Measurements from ENCODE around the gene DYRK3. TPM values are rescaled to one million over a fixed set of nuclear protein-coding genes. Genes with fewer than 3 reads are reported as not detected.
A peak's percentile ranks its signal among the peaks of the same experiment; 100 is the strongest.

The DYRK3 gene
- total and polyA plus RNA-seq, 9 of the 15 experiments (the other 6 are each of a cell fraction or from before 2014, with no cell fraction given) = 4.5 to 33.7 (median 25.7) TPM

GRCh38 chr1:206672011-206672688 is 36.8 kb downstream of the DYRK3 start (continued):
- TF ChIP-seq, protein P1, sequence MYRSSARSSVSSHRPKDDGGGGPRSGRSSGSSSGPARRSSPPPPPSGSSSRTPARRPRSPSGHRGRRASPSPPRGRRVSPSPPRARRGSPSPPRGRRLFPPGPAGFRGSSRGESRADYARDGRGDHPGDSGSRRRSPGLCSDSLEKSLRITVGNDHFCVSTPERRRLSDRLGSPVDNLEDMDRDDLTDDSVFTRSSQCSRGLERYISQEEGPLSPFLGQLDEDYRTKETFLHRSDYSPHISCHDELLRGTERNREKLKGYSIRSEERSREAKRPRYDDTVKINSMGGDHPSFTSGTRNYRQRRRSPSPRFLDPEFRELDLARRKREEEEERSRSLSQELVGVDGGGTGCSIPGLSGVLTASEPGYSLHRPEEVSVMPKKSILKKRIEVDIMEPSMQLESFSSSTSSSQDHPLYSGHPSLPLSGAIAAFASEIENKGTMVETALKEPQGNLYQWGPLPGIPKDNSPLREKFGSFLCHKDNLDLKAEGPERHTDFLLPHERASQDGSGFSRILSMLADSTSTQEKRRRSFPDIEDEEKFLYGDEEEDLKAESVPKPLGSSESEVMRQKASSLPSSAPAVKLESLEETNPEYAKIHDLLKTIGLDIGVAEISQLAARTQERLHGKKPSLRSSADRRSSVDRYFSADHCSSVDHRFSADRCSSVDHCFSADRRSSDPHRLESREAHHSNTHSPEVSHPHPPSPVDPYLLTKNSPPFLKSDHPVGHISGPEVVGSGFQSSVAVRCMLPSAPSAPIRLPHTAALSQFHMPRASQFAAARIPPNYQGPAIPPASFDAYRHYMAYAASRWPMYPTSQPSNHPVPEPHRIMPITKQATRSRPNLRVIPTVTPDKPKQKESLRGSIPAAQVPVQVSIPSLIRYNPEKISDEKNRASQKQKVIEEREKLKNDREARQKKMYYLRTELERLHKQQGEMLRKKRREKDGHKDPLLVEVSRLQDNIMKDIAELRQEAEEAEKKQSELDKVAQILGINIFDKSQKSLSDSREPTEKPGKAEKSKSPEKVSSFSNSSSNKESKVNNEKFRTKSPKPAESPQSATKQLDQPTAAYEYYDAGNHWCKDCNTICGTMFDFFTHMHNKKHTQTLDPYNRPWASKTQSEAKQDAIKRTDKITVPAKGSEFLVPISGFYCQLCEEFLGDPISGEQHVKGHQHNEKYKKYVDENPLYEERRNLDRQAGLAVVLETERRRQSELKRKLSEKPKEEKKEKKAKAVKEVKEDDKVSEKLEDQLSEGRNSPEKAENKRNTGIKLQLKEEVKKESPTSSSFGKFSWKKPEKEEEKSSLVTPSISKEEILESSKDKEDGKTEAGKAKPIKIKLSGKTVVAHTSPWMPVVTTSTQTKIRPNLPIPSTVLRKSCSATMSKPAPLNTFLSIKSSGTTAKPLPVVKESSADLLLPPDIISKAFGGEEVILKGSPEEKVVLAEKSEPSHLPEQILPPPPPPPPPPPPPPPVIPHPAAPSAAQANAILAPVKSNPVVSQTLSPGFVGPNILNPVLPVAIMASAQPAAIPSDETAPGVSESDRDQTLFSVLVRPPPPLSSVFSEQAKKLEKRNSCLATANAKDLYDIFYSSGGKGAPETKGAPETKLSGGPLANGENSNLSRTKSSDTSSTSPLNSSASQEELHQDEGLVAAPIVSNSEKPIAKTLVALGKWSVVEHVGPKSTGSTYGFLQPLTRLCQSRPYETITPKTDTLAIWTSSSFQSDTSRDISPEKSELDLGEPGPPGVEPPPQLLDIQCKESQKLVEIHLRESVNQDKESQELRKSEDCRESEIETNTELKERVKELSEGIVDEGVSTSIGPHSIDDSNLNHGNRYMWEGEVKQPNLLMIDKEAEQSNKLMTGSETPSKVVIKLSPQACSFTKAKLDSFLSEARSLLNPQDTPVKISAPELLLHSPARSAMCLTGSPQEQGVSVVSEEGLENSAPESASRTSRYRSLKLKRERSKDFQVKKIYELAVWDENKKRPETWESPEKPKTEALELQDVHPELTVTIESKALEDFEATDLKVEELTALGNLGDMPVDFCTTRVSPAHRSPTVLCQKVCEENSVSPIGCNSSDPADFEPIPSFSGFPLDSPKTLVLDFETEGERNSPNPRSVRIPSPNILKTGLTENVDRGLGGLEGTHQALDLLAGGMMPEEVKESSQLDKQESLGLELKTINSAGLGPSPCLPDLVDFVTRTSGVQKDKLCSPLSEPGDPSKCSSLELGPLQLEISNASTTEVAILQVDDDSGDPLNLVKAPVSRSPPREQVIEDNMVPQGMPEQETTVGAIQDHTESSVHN (IDR thresholded peaks at IDR 0.05; ENCODE audit: borderline replicate concordance in 1 of 2, low read depth in 1 of 2) = 0 out of 4 replicates have a peak, but pooled peaks of 1 of the 2 experiments have one; percentile 32
- TF ChIP-seq KLF16 (IDR thresholded peaks at IDR 0.05) = peak; percentile 79; the same call in 1 of the 2 replicates
- TF ChIP-seq HNRNPLL (IDR thresholded peaks at IDR 0.05; ENCODE audit: low read depth, low read length, poor library complexity, severe bottlenecking) = no peak
- TF ChIP-seq ZFP1 (CRISPR knock-in tag; IDR thresholded peaks at IDR 0.05) = no peak
- TF ChIP-seq, protein P2, sequence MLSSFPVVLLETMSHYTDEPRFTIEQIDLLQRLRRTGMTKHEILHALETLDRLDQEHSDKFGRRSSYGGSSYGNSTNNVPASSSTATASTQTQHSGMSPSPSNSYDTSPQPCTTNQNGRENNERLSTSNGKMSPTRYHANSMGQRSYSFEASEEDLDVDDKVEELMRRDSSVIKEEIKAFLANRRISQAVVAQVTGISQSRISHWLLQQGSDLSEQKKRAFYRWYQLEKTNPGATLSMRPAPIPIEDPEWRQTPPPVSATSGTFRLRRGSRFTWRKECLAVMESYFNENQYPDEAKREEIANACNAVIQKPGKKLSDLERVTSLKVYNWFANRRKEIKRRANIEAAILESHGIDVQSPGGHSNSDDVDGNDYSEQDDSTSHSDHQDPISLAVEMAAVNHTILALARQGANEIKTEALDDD (IDR thresholded peaks at IDR 0.05) = no peak
- no peak for TF ChIP-seq TAF1 (IDR thresholded peaks at IDR 0.05; ENCODE audit: control insufficient read depth, extremely low read depth, insufficient read depth, low read length, severe bottlenecking)
- no peak for TF ChIP-seq BCLAF1 (IDR thresholded peaks at IDR 0.05; ENCODE audit: borderline replicate concordance in 1 of 2, control insufficient read depth in 1 of 2, low read depth in 2 of 2, low read length in 1 of 2)
- no peak for TF ChIP-seq ZBTB1 (CRISPR knock-in tag; IDR thresholded peaks at IDR 0.05; ENCODE audit: borderline replicate concordance, low read depth)
- TF ChIP-seq NR2C1 (IDR thresholded peaks at IDR 0.05) = peak; percentile 45; the same call in 1 of the 2 replicates
- peak; percentile 68; the same call in 1 of the 2 replicates for TF ChIP-seq NR2C1 (tag; IDR thresholded peaks at IDR 0.05)
- no peak for TF ChIP-seq JUNB (CRISPR knock-in tag; conservative IDR thresholded peaks at IDR 0.05)
- no peak for TF ChIP-seq GABPB2 (CRISPR knock-in tag; conservative IDR thresholded peaks at IDR 0.05)
- peak; percentile 22; the same call in 1 of the 2 replicates for TF ChIP-seq ARID2 (IDR thresholded peaks at IDR 0.05)
- TF ChIP-seq NFE2 (IDR thresholded peaks at IDR 0.05; ENCODE audit: low read depth) = peak; percentile 66
- TF ChIP-seq GATA2 (CRISPR knock-in tag; IDR thresholded peaks at IDR 0.05) = peak; percentile 36; the same call in 1 of the 2 replicates
